Hypothalamus (tissue), 51 donors: ENCODE results near the gene IZUMO2.
"Not testable (repeated sequence)": the region's sequence is repeated elsewhere in the genome, so short reads cannot be mapped to it uniquely, and the experiment has no call there.

Experiments
- DNase-seq, 51 donors: peaks; one replicate each; lab custom pipeline; 2025; lab: John Stamatoyannopoulos, UW

The IZUMO2 gene

GRCh38 chr19:50140118-50140845 is 22.8 kb downstream of the IZUMO2 start:
- DNase-seq, result not testable (repeated sequence)

- DNase-seq, result not testable (repeated sequence)
Observed at GRCh38 chr19:50136603-50137365, 26.3 kb downstream of the IZUMO2 start.

- DNase-seq, result not testable (repeated sequence)
Observed at GRCh38 chr19:50135856-50136602, 27.1 kb downstream of the IZUMO2 start.

- DNase-seq, result not testable (repeated sequence)
Observed at GRCh38 chr19:50134777-50135719, 28.0 kb downstream of the IZUMO2 start.

GRCh38 chr19:50133518-50134492 is 29.3 kb downstream of the IZUMO2 start:
- DNase-seq, result not testable (repeated sequence)

- not testable (repeated sequence) for DNase-seq
Observed at GRCh38 chr19:50104012-50104411, 59.1 kb downstream of the IZUMO2 start.

GRCh38 chr19:50103405-50103804 is 59.7 kb downstream of the IZUMO2 start:
- not testable (repeated sequence) for DNase-seq
